NCI-H1436 treated with DMSO at 0.1 percent for 48 hours (cell line): Measurements from ENCODE around the gene N4BP3.
"Not testable (repeated sequence)": the region's sequence is repeated elsewhere in the genome, so short reads cannot be mapped to it uniquely, and the experiment has no call there.

ENCODE experiments used
- DNase-seq: peaks from one replicate; lab custom pipeline; 2025; lab: John Stamatoyannopoulos, UW

N4BP3 gene

DNA sequence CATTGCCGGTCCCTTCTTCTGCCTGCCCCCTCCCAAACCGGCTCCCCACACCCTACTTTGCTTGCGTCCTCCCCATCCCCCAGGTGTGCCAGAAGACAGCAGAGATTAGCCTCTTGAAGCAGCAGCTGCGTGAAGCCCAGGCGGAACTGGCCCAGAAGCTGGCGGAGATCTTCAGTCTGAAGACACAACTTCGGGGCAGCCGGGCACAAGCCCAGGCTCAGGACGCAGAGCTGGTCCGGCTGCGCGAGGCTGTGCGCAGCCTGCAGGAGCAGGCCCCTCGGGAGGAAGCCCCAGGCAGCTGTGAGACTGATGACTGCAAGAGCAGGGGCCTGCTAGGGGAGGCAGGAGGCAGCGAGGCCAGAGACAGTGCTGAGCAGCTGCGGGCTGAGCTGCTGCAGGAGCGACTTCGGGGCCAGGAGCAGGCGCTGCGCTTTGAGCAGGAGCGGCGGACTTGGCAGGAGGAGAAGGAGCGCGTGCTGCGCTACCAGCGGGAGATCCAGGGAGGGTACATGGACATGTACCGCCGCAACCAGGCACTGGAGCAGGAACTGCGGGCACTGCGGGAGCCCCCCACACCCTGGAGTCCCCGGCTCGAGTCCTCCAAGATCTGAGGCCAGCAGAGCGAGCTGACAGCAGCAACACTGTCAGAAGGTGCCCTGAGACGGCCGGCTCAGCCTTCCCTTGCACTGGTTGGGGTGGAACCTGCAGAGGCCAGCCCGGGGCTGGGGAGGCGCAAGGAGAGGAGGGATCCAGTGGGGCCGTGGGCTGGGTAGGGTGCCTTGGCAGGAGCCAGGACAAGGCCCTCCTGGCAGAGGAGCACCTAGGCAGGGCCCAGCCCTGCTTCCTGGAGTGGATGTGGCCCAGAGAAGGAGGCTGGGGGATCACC is 8.3 kb downstream of the N4BP3 start:
- DNase-seq, result no peak

DNA sequence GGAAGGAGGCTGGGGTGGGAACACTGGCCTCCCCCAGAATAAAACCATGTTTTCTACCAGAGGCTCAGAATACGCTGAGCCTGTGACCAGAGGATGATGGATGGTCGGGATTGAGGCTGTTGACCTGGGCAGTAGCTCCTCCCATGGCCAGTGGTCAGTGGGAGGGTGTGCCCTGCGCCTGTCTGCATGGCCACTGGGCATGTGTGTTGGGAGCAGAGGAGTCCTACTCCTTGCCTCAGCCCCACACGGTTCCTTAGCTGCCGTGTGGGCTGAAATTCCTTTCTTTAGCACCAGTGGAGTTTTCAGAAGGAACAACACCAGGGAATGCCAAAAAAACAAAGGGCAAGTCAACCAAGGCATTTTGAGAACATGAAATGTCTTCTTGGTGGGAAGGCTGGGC is 9.0 kb downstream of the N4BP3 start:
- no peak for DNase-seq

DNA sequence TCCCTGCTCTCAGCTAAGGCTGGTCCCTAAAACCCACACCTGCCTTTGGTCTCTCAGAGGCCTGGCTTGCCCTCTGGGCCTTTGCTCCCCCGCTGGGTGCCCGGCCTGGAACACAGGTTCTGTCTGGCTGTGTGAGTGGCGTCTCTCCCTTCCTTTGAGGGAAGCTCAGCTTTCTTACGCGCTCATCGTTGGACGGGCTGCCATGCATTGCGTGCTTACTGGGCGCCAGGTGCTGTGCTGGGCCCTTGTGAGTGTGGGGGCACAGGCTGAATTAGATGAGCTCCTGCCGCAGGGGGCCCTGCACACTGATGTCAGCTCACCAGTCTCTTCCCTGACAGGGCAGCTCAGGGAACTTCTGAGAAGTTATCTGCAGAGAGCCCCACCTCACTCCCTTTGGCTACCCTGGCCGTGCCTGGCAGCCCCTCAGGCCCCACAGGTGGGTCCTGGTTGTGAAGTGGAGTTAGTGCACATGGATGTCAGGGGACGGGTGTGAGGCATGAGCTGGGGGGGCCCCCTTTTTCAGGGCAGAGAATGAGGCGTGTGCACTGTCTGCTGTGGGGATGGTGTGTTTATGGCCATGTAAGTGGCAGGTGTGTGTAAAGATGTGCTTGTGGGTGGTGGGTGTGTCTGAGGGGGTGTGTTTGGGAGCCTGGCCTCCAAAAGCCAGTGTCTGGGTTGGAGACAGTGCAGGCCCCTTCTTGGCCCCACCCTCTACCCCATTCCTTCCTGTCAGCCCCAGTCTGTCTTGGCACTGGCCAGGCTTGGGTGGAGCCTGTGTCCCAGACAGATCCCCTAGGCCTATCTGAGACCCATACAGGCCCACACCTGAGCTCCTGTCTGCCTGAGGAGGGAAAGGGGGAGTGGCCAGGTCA is 10.0 kb downstream of the N4BP3 start:
- no peak for DNase-seq

DNA sequence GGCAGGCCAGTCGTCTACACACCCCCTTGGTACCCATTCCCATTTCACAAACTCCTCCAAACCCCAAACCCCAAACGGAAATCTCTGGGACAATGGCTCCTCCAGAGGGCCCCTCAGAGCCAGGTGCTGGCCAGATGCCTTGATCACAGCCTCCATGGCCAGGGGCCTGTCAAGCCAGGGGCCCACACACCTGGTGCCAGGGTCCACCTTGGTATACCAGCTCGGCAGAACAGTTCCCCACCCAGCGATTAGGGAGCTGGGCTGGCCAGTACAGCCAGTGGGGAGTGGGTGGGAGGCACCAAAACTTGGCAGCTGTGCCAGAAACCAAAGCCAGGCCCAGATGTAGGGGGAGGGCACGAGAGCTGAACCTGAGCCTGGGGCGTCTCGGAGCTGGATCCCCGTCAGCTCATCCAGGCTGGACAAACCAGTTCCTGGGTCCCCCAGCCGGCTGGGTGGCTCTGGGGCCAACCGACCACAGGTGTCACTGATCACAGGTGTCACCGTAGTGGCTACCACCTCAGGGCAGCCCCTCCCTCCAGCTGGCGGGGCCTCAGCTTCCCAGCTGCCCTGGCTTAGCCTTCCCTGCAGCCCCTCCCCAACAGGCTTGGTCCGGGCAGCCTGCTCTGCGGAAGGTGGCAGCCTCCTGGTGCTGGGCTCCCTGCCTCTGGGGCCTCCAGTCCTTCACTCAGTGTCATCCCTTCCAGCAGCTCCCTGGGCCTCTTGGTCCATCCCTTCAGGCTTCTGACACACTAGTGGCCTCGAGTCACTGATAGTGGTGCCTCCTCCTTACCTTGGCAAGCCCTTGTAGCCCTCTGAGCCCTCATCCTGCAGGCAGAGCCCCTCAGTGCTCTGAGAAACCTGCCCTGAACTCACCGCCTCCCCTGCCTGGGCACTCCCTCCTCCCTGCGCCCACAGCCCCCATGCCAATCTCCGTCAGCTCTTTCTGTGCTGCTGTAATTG is 10.9 kb downstream of the N4BP3 start:
- no peak for DNase-seq

DNA sequence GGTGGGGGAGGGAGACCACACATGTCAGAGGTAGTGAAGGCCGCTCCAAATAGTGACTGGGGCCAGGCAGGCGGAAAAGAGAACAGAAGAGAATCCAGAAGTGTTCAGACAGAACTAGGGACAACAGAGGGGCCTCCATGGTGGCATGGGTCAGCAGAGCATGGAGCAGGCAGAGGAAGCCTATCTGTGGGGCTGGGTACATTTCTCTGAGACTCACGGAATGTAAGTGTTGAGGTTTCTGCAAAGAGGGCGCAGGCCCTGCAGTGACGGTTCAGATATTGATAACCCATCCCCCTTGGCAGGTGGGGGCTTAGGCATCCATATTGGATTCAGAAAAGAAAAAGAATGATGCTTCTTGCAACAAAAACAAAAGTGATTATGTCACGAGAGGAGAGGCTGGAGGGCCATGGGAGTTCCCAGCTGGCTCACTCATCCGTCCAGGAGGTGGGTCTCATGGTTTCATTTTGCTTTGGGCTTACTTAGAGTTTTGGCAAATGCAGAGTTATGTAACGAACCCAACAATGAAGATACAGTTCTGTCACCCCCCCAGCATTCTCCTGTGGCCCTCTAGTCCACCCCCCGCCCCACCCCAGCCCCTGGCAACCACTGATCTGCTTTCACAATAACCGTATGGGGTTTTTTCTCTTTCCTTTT is 12.0 kb downstream of the N4BP3 start:
- no peak for DNase-seq

DNA sequence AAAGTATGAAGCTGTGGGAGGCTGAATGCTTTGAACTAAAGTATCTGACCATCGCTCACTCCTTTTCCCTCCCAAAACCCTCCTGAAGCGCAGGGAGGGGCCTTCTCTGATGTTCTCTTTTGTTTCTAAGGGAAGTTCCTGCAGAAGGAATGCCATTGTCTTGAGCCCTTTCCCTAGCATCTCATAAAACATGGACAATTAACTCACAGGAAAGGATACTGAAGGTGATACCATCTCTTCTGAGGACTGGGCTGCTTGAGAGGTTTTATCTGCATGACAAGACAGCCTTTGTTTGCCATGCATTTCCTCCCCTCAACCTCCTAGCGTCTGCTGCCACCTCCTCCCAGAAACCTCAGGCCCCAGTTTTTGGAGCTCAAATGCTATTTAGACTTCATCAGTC is 13.2 kb downstream of the N4BP3 start:
- DNase-seq, result no peak

DNA sequence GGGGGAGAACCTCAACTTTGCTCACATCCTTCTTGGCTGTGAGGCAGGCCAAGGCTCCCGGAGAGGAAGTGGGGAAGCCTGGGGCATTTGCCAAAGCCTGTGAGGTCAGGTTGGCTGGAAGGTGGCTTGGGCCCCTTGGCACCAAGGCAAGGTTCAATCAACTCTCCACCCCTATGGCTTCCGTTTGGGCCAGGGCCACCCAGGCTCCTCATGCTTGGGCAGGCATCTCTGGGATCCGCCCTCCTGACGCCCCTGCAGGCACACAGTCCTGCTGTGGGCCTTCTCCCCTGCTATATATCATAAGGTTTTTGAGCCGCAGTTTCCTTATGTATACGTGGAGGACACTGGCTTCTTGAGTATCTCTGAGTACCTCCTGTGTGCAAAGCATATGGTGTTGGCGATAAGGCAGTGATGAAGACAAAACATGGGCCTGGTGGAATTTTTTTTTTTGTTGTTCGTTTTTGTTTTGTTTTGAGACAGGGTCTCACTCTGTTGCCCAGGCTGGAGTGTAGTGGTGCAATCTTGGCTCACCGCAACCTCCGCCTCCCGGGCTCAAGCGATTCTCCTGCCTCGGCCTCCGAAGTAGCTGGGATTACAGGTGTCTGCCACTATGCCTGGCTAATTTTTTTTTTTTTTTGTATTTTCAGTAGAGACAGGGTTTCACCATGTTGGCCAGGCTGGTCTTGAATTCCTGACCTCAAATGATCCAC is 14.1 kb downstream of the N4BP3 start:
- not testable (repeated sequence) for DNase-seq

DNA sequence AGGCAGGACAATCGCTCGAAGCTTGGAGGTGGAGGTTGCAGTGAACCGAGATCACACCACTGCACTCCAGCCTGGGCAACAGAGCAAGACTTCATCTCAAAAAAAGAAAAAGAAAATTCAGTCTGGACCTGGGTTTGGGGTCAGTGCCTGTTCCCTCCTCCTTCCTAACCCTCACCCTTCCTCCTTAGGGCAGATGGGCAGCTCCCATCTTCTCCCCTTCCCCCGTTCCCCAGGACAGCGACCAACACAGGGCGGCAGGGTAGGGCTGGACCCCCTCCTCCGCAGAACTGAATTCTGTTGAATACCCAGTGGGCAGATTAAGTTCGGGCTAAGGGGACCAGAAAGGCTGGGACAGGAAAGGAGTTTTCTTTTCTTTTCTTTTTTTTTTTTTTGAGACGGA is 16.0 kb downstream of the N4BP3 start:
- DNase-seq, result no peak

DNA sequence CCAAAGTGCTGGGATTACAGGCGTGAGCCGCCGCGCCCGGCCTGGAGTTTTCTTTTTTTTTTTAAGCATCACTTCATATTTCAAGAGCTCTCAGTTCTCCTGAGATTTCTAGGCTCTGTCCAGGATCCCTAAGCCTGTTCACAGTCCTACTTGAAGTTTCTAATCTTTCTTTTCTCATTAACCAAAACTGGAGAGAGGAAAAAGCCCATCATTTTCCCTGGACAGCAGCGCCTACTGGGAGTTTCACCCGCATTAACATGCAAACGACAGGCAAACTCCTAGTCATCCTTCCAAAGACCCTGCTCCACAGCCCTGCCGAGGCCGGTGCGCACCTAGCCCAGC is 16.9 kb downstream of the N4BP3 start:
- DNase-seq, result not testable (repeated sequence)

DNA sequence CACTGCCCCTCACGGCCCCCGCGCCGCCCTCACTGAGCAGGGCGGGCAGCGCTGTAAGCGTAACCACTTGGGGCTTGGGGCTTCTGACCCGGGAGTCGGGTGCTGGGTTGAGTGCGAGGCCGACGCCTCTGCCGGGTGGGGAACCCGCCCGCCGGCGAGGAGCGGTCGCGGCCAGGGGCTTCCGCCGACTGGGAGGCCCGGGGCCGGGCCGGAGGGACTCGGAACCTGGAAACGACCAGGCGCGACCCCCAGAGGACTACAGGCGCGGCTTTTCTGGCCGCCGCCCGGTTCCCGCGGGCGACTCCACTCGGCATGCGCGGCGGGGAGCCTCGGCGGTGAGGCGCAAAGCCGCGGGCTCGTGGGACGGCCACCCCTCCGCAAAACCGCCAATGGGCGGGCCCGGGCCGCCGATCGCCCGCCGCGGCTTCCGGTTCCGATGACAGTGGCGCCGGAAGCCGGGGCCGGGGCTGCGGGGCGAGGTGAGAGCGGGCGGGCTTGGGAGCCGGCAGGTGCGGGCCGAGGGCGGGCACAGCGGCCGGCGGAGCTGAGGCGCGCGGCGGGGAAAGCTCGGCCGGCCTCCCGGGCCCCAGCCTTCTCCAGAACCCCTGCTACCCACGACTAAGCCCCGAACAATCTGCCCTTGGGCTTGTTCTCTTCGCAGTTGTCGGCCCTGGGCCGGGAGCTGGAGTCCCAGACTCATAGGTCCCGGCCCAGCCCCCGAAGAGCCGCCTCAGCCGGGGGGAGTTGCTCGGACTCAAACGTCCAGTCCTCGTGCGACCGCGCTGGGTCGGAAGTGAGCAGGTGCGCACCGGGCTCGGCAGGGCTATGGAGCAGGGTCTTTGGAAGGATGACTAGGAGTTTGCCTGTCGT is 17.5 kb downstream of the N4BP3 start, which contains the start of gene RMND5B:
Gene RMND5B, plus strand, starts transcription at position 439 of the 870 bp plus-strand sequence. CDS start 7,106 bp downstream, outside the sequence.
- DNase-seq, result no peak

DNA sequence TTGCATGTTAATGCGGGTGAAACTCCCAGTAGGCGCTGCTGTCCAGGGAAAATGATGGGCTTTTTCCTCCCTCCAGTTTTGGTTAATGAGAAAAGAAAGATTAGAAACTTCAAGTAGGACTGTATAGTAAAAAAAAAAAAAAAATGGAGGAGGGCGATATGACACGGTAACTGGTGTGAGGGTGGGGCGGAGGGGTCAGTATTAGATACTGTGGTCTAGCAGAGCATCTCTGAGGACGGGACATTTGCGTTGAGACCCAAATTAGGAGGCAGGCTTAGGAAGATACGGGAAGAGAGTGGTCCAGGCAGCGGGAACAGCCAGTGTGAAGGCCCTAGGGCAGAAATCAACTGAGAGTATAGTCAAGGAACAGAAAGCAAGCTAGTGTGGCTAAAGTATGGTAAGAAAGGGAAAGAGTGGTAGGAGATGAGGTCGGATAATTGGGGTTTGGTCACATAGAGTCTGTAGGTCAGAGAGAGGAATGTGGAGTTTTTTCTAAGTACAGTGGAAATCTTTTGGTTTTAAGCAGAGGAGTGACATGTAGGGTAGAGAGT is 18.2 kb downstream of the N4BP3 start:
- DNase-seq, result no peak

DNA sequence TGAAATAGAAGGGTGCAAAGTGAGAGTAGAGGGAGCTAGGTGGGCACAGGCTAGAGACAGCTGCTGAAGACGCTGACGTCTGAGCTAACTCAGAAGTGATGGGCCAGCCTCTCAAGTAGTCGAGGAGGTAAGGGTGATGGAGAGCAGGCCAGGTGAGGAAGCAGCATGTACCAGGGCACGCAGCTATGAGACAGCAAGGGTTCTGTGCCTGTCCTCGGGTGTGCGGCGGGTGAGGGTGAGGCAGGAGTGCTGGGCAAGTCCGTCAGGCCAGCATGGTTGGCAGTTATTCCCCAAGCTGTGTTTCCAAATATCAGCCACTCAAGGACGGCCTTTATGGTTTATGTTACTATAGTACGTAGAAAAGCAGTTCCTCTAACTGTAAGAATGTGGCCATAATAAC is 23.7 kb downstream of the N4BP3 start:
- DNase-seq, result no peak

DNA sequence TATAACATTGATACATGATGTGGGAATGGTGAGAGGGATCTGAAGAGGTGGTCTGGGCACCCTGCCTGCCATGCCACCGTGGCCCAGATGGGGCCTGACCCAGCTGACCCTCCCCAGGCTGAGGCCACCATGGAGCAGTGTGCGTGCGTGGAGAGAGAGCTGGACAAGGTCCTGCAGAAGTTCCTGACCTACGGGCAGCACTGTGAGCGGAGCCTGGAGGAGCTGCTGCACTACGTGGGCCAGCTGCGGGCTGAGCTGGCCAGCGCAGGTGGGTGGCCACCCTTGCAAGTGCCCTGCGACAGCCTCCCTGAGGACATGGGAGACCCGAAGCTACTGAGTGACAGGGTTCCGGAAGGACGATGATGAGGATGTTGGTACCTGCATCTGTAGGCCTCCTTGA is 24.7 kb downstream of the N4BP3 start:
- DNase-seq, result no peak

DNA sequence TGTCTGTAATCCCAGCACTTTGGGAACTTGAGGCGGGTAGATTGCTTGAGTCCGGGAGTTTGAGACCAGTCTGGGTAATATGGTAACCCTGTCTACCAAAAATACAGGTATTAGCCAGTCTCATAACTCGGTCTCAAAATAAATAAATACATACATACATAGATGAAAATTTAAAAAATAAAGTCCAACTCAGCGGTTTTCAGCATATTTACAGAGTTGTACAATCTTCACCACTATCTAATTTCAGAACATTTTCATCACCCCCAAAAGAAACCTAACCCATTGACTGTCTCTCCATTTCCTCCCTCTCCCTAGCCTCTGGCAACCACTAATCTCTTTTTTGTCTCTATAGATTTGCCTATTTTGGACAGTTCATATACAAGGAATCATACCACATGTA is 28.2 kb downstream of the N4BP3 start:
- no peak for DNase-seq

DNA sequence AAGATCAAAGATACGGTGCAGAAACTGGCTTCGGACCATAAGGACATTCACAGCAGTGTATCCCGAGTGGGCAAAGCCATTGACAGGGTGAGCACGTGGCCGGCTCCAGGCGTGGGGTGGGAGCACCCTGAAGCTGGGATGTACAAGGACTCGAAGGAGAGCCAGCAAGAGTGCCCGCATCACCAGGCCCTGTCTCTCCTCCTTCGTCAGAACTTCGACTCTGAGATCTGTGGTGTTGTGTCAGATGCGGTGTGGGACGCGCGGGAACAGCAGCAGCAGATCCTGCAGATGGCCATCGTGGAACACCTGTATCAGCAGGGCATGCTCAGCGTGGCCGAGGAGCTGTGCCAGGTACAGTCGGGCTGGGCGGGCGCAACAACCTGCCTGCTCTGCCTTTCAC is 29.3 kb downstream of the N4BP3 start:
- no peak for DNase-seq

DNA sequence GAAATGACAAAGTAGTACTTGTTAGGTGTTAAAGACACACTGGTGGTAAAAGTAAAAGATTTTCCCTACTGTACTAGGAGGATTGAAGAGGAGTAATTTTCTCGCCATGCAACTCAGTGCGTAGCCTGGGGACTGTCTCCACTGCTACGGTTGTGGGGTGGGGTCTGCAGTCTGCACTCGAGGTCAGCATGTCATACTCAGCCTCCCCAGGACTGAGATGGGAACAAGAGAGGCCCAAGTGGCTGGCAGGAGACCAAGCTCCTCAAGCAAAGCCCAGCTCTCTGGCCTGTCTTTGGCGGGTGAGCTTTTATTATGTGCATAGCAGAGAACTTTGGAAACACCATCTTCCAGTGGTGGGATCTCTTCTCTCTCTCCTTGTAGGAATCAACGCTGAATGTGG is 29.9 kb downstream of the N4BP3 start:
- DNase-seq, result no peak

DNA sequence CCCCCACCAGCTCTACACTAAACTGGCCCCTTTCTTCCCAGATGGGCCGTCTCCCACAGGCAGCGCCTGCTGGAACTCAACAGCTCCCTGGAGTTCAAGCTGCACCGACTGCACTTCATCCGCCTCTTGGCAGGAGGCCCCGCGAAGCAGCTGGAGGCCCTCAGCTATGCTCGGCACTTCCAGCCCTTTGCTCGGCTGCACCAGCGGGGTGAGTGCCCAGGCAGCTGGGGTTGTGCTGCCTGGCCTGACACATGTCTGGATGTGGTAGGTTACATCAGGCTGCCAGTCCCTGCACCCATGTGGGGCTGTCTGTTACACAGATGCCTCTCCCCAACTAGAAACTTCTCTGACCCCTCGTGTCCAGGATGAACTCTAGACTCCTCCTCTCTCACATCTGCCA is 30.6 kb downstream of the N4BP3 start:
- DNase-seq, result no peak

DNA sequence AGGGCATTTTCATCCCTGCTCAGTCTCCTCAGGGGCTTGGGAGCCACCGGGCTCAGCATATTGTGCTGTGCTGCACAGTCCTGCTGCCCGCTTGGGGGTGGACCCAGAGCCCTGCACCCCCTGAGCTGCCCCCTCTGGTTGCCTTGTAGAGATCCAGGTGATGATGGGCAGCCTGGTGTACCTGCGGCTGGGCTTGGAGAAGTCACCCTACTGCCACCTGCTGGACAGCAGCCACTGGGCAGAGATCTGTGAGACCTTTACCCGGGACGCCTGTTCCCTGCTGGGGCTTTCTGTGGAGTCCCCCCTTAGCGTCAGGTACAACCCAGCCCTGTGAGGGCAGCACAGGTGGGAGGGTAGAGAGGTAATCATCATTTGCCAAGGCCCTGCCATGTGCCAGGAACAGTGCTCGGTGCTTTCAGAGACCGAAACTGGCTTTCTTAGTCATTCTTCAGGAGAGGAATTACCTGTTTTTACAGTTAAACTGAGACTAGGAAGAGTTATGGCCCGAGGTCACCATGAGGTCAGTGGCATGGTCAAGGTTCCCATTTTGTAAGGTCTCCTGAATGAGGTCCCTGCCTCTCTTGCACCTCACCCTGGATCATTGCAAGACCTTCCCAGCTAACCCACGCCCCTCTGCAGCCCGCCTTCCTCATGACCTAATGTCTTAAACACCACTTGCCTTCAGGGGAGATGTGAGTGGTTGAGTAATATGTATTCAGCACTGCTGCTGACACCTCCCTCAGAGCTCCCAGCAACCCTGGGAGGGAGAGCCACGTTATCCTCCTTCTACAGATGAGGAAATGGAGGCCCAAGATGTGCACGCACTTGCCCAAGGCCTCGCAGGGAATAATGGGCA is 32.9 kb downstream of the N4BP3 start:
- peak; percentile 5 for DNase-seq

DNA sequence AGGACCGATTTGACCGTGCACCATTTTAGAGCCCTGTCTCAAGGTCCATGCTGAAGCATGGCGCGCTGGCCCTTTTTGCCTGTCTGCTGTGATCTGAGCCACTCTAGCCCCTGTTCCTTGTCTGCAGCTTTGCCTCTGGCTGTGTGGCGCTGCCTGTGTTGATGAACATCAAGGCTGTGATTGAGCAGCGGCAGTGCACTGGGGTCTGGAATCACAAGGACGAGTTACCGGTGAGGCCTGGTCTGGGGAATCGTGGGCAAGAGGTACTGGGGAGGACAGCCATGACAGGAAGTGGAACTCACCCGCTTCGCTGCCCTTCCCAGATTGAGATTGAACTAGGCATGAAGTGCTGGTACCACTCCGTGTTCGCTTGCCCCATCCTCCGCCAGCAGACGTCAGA is 34.1 kb downstream of the N4BP3 start:
- no peak for DNase-seq
